Skeletal muscle satellite cell (primary cell): ENCODE measurements around the gene ARHGAP10.
A peak's percentile ranks its signal among the peaks of the same experiment; 100 is the strongest.
"Not testable (repeated sequence)": the region's sequence is repeated elsewhere in the genome, so short reads cannot be mapped to it uniquely, and the experiment has no call there.

Source experiments
- H3K27me3 ChIP-seq: 2 replicates; pipeline ENCODE4 v1.7.0; 2013; ENCODE audit warnings: low read length; ENCODE audit not compliant: control insufficient read depth, insufficient read depth
- H3K36me3 ChIP-seq: 2 replicates; pipeline ENCODE4 v1.7.0; 2013; ENCODE audit warnings: mild to moderate bottlenecking, control low read depth, low read length; ENCODE audit not compliant: insufficient read depth
- H3K4me1 ChIP-seq: 2 replicates; pipeline ENCODE4 v1.7.0; 2013; ENCODE audit warnings: low read length; ENCODE audit not compliant: control insufficient read depth, insufficient read depth
- H3K4me2 ChIP-seq: 2 replicates; pipeline ENCODE4 v1.7.0; 2013; ENCODE audit warnings: mild to moderate bottlenecking, low read length
- H3K4me3 ChIP-seq: 2 replicates; pipeline ENCODE4 v1.7.0; 2013; ENCODE audit warnings: low read length
- H3K9ac ChIP-seq: 2 replicates; pipeline ENCODE4 v1.7.0; 2013; ENCODE audit warnings: mild to moderate bottlenecking, low read depth, low read length, moderate library complexity
- H3K9me3 ChIP-seq: replicated peaks from 2 replicates; pipeline ENCODE4 v1.7.0; 2013; ENCODE audit warnings: mild to moderate bottlenecking, control low read depth, low read length

The ARHGAP10 gene

GRCh38 chr4:147899512-147899911, 167.6 kb downstream of the ARHGAP10 start:
- no peak overlapping the region for H3K4me2 ChIP-seq
- H3K9me3 ChIP-seq: peaks cover 2% of the 10 kb centered on the region
- H3K9ac ChIP-seq: no peak overlapping the region
- no peaks in the 10 kb centered on the region for H3K27me3 ChIP-seq
- peaks cover 9% of the 10 kb centered on the region for H3K36me3 ChIP-seq
- no peak overlapping the region for H3K4me3 ChIP-seq
- peaks cover 29% of the 10 kb centered on the region for H3K4me1 ChIP-seq

GRCh38 chr4:147901388-147901787, 169.5 kb downstream of the ARHGAP10 start:
- H3K36me3 ChIP-seq: peaks cover 12% of the 10 kb centered on the region
- H3K4me1 ChIP-seq: peaks cover 29% of the 10 kb centered on the region
- H3K9me3 ChIP-seq: no peaks in the 10 kb centered on the region
- no peaks in the 10 kb centered on the region for H3K27me3 ChIP-seq
- no peak overlapping the region for H3K9ac ChIP-seq
- H3K4me3 ChIP-seq: no peak overlapping the region
- peak overlapping the region; percentile 41 for H3K4me2 ChIP-seq

GRCh38 chr4:147901916-147902315, 170.0 kb downstream of the ARHGAP10 start:
- peaks cover 29% of the 10 kb centered on the region for H3K4me1 ChIP-seq
- no peak overlapping the region for H3K4me3 ChIP-seq
- peak overlapping the region; percentile 41 for H3K4me2 ChIP-seq
- H3K9ac ChIP-seq: no peak overlapping the region
- H3K36me3 ChIP-seq: peaks cover 14% of the 10 kb centered on the region
- H3K27me3 ChIP-seq: no peaks in the 10 kb centered on the region
- no peaks in the 10 kb centered on the region for H3K9me3 ChIP-seq

GRCh38 chr4:147909225-147909624, 177.3 kb downstream of the ARHGAP10 start:
- H3K9me3 ChIP-seq: no peaks in the 10 kb centered on the region
- no peak overlapping the region for H3K9ac ChIP-seq
- H3K4me3 ChIP-seq: no peak overlapping the region
- H3K27me3 ChIP-seq: no peaks in the 10 kb centered on the region
- H3K4me2 ChIP-seq: no peak overlapping the region
- peaks cover 35% of the 10 kb centered on the region for H3K36me3 ChIP-seq
- no peaks in the 10 kb centered on the region for H3K4me1 ChIP-seq

- Histone ChIP-seq H3K4me3 (no peak overlapping the region), H3K4me1 (no peaks in the 10 kb centered on the region), H3K27me3 (no peaks in the 10 kb centered on the region), H3K9ac (no peak overlapping the region), H3K4me2 (no peak overlapping the region), H3K36me3 (peaks cover 44% of the 10 kb centered on the region), H3K9me3 (no peaks in the 10 kb centered on the region)
Observed at GRCh38 chr4:147910315-147910714, 178.4 kb downstream of the ARHGAP10 start.

GRCh38 chr4:147912106-147912505, 180.2 kb downstream of the ARHGAP10 start:
- Histone ChIP-seq H3K36me3 (peaks cover 39% of the 10 kb centered on the region), H3K4me1 (peaks cover 16% of the 10 kb centered on the region)
- not testable (repeated sequence) for H3K9me3 ChIP-seq, H3K27me3 ChIP-seq, H3K9ac ChIP-seq, H3K4me3 ChIP-seq, H3K4me2 ChIP-seq

- no peaks in the 10 kb centered on the region for H3K27me3 ChIP-seq
- no peak overlapping the region for H3K4me2 ChIP-seq
- H3K4me1 ChIP-seq: peaks cover 19% of the 10 kb centered on the region
- H3K36me3 ChIP-seq: peaks cover 39% of the 10 kb centered on the region
- no peaks in the 10 kb centered on the region for H3K9me3 ChIP-seq
- no peak overlapping the region for H3K9ac ChIP-seq
- H3K4me3 ChIP-seq: no peak overlapping the region
Observed at GRCh38 chr4:147913137-147913536, 181.2 kb downstream of the ARHGAP10 start.

GRCh38 chr4:147916351-147916750, 184.5 kb downstream of the ARHGAP10 start:
- H3K4me2 ChIP-seq: peak overlapping the region; percentile 44
- no peaks in the 10 kb centered on the region for H3K9me3 ChIP-seq
- H3K36me3 ChIP-seq: peaks cover 26% of the 10 kb centered on the region
- peak overlapping the region; percentile 30 for H3K9ac ChIP-seq
- H3K4me3 ChIP-seq: no peak overlapping the region
- H3K27me3 ChIP-seq: no peaks in the 10 kb centered on the region
- H3K4me1 ChIP-seq: peaks cover 19% of the 10 kb centered on the region

- Histone ChIP-seq H3K4me1 (peaks cover 3% of the 10 kb centered on the region), H3K9me3 (no peaks in the 10 kb centered on the region), H3K4me2 (no peak overlapping the region), H3K4me3 (no peak overlapping the region), H3K9ac (no peak overlapping the region), H3K27me3 (no peaks in the 10 kb centered on the region), H3K36me3 (peaks cover 12% of the 10 kb centered on the region)
Observed at GRCh38 chr4:147923381-147923780, 191.5 kb downstream of the ARHGAP10 start.

GRCh38 chr4:147923854-147924253, 192.0 kb downstream of the ARHGAP10 start:
- Histone ChIP-seq H3K27me3 (no peaks in the 10 kb centered on the region), H3K4me3 (no peak overlapping the region), H3K4me1 (peaks cover 7% of the 10 kb centered on the region), H3K36me3 (peaks cover 12% of the 10 kb centered on the region), H3K9ac (no peak overlapping the region), H3K4me2 (no peak overlapping the region), H3K9me3 (no peaks in the 10 kb centered on the region)

- Histone ChIP-seq H3K36me3 (peaks cover 12% of the 10 kb centered on the region), H3K9me3 (no peaks in the 10 kb centered on the region), H3K27me3 (no peaks in the 10 kb centered on the region), H3K4me3 (no peak overlapping the region), H3K4me2 (no peak overlapping the region), H3K4me1 (peaks cover 7% of the 10 kb centered on the region), H3K9ac (no peak overlapping the region)
Observed at GRCh38 chr4:147924604-147925412, 192.9 kb downstream of the ARHGAP10 start.
